T47D (cell line): ENCODE results near the gene KCNE1.

ENCODE experiments used
- DNase-seq, 2 experiments: peaks; one replicate each; pipeline versions ENCODE4 v3.0.0 to v3.0.0-alpha.2; 2011 to 2012; ENCODE audit warnings: low read depth in 1 of 2, low spot score in 1 of 2
- JUND ChIP-seq: IDR thresholded peaks from 2 replicates; pipeline ENCODE4 v1.6.1; 2012; ENCODE audit warnings: low read depth
- in situ Hi-C: cut with HindIII; loops from 2 replicates; pipeline ENCODE4 v1.10.0; 2016; ENCODE audit warnings: low sequenced_read_pairs, low pct_unique_long_range_greater_than_20kb

The KCNE1 gene

DNA sequence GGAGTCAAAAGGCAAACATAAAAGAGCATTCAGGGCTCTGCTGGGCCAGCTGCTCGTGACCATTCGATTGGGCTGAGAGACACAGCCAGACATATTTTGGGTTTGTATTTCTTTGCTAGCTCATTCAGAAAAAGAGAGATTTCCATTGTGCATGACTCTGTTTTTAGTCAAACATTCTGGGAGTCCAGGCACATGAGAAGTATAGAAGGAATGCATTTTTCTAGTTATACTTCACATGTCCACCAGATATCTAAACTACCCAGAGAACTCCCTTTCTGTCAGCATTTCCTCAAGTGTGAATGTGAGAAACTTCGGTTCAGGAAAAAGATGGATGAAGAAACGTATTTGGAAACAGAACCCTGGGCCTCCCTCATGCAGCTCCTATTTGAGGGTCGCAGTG, 6.3 kb upstream of the KCNE1 start:
- no peak for TF ChIP-seq JUND
- in situ Hi-C loops: no loop called here
- DNase-seq: no peak

DNA sequence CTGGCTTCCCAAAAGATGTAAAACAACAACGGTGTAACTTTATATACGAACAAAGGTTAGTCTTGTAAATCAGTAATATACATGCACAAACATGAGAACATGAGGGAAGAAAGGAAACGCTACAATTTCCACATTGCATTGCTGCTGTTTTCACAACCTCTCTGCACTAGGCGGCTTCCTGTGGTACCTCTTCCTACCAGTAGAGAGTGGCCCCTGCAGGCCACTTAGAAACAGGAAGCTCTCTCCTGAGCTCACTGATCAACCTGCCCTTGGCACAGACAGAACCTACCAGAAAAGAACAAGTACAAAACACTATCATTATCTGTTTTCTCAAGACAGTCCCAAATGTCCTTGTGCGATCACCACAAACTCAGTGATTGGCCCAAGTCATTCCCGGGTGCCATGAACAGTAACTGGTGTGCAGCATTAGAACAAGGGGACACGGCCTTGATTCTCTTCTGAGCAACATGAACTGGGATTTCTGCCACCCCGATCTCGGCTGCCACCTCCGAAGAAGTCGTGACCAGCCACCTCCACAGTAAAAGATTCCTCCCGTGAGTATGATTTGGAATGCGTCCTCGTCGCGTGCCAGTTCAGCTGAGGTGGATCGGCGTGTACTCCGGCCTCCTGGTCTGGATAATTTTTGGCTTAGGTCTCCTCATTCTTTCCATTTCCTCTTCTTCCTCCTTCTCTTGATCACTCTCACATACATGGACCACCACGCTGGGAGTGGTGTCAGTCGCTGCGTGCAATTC, 5.7 kb upstream of the KCNE1 start:
- DNase-seq: peak in 1 of 2 experiments; percentile 59
- no peak for TF ChIP-seq JUND
- in situ Hi-C loops: no loop called here

DNA sequence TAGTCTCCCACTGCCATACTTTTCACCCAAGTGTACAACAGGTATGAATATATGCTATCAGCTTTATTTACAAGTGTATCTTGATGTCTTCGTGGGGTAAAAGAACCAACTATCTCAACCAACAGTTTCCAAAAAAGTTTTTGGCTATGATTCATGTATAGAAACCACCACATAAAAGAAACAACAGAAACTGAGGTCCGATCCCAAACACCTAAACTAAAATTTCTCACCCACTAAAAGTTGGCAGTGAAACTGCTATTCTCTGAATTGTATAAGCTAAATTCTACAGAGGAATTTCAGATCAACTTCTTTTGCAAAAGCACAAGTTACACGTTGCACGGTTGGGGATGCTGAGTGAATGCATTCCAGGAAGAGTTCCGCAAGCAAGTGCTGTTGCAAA, 5.0 kb upstream of the KCNE1 start:
- in situ Hi-C loops: no loop called here
- DNase-seq: no peak
- TF ChIP-seq JUND: no peak

DNA sequence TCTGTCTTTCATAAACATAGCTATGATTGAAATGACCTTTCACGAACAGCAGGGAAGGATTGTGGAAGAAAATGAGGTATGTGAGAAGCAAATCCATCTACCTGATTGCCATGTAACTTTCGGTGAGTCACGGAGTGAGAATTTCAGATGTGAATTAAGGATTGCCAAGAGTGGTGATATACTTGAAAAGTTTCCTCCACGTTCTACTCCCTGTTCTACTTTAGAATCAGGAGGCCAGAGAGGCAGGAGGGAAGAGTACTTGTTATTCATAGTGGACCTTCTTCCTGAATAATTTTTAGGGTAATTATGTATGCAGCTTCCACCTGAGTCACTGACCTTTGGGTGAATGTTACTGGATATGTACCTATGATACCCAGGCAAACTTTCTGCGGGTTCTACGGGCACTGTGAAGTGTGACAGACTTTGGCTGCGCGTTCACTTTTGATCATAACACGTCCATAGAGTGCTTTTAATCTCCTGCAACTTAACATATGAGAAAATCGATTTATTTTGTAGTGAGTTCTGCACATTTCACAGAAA, 2.6 kb upstream of the KCNE1 start:
- in situ Hi-C loops: no loop called here
- DNase-seq: no peak
- TF ChIP-seq JUND: no peak

DNA sequence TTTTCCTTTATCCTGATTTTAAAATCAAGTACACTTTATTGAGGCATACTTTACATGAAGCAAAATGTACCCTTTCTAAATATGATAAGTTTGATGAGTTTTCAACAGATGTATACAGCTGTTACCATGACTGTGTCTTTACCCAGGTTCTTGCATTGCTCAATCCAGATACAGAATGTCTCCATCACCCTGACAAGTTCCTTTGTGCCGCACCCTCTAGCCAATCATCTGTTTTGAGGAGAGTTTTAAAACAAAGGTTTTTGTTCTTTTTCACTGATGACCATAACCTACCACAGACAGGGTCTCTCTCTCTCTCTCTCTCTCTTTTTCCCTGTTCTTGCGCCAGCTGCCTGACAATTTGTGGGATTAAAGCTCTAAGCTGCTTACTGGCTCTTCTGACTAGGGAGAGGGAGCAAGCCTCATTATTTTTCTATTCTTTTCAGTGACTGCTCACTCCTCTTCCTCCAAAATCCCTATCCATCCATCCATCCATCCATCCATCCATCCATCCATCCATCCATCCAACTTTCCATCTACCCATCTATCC, 1.2 kb upstream of the KCNE1 start:
- DNase-seq: no peak
- TF ChIP-seq JUND: no peak
- in situ Hi-C loops: no loop called here

DNA sequence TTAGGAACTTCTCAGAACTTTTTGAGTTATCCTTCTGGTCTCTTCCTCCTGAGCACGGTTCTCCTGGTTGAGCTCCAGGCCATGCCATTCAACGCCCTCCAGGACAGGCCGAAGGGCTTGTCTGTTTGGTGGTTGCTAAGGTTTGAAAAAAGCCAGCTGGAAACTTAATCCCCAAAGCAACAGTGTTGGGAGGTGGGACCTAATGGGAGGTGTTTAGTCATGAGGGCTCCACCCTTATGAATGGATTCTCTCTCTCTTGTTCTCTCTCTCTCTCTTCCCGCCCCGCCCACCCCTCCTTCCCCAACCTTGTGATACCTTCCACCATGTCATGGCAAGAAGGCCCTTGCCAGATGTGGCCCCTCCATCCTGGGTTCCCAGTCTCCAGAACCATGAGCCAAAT, 829 bp downstream of the KCNE1 start:
- DNase-seq: no peak
- TF ChIP-seq JUND: no peak
- in situ Hi-C loops: no loop called here

DNA sequence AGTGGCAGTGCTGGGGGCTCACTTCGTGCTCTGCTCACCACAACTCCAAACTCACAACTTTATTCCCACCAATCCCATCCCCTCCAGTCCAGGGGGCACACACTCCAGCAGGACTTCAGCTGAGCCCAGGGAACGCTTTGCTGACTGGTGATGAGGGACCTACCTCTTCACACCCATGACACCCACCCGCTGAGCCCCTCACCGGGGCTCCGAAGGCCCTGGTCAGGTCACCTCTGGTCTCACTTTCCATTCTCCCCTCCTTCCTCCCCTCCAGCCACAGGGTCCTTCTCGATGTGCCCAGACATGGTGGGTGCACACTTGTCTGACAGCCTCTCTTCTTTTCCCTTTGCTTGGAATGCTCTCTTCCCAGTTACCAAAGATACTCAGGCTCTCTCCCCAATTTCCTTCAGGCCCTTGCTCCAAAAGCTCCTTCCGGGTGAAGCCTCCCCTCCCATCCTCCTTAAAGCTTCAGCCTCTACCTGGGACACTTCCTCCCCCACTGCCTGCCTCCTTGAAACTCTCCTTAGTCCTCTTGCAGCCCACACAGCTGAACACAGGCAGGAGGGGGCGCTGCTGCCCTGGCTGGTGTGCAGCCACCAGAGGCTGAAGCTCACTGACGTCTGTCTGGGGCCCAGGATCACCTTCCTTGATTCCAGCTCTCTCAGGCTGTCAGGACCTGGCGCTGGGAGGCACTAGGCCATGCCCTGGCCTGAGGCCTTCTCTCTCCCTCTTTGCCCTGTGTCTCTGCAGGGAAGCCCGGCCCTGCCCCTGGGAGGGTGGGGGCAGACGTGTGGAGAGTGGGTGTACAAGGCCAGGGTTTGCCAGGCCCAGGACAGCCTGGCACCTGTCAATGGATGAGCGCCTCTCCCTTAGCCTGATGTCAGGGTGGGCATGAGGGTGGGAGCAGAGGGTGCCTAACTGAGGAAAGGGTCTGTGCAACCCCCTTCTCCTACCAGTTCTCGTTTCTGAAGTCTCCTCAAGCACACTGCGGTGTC, 1.6 kb downstream of the KCNE1 start:
- in situ Hi-C loops: no loop called here
- DNase-seq: peak; percentile 31 to 84
- TF ChIP-seq JUND: no peak

DNA sequence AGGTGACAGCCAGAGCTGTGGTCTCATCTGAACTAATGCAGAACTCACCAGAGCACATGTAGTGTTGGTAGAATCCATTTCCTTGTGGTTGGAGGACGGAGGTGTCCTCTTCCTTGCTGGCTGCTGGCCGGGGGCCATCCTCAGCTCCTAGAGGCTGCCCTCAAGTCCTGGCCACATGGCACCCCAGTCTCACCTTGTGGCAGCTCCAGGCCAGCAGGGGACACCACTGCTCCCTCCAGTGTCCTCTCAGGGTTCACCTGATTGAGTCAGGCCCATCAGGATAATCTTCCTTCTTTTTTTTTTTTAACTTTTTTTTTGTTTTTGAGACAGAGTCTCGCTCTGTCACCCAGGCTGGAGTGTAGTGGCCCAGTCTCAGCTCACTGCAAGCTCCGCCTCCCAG, 2.9 kb downstream of the KCNE1 start:
- in situ Hi-C loops: no loop called here
- TF ChIP-seq JUND: no peak
- no peak for DNase-seq

DNA sequence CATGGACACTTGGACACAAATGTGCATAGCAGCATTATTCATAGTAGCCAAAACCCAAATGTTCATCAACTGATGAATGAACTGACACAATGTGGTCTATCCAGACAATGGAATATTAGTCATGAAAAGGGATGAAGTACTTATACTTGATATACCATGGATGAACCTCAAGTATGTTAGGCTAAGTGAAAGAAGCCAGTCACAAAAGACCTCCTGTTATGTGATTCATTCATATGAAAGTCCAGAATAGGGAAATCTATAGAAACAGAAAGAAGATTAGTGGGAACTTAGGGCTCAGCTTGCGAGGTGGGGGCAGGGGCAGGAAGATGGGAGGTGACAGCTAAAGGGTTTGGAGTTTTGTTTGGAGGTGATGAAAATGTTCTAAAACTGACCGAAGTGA, 7.4 kb downstream of the KCNE1 start:
- no peak for TF ChIP-seq JUND
- no peak for DNase-seq
- in situ Hi-C loops: no loop called here

DNA sequence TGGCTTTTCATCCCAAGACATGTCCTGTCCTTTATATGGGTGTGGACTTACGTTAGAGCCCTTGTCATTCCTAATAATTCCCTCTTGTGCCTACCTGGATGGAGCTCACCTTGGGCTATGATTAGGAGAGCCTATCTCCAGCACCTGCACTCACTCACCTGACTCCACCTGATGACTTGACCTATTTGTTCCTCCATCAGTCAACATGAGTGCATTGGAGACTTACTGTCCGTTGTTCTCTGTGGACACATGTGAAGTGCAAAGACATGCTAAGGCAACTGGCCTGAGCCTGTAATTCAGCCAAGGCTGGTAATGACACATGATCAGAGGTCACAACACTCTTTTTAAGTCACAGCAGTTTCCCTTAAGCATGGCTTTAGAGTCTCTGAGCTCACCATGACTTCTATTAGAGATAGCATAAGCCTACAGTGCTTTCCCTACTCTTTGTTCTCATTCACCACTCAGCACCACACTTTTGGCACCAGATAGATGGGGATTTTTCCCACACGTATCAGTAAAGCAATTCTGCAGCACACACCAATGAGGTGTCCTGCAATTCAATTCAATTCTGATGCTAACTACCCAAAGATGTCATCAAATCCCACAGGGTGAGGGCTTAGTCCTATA, 9.4 kb downstream of the KCNE1 start:
- no peak for DNase-seq
- TF ChIP-seq JUND: no peak
- in situ Hi-C loops: no loop called here

DNA sequence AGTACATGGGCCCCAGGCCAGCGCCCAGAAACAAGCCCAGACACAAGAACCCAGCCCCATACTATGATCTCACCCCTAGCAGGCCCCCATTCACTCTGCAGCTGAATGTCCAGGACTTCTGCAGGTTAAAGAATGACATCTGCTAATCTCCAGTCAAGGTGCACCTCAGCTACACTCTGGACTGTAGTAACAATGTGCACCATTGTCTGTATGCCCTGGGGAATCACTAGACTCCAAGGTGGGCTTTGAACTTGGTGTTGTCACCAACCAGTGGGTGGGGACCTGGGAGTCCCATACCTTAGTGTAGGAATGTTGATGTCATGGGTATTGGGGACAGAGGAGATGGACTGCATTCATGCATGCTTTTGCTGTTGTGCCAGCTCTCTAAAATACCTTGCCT, 10.3 kb downstream of the KCNE1 start:
- in situ Hi-C loops: no loop called here
- no peak for TF ChIP-seq JUND
- no peak for DNase-seq

DNA sequence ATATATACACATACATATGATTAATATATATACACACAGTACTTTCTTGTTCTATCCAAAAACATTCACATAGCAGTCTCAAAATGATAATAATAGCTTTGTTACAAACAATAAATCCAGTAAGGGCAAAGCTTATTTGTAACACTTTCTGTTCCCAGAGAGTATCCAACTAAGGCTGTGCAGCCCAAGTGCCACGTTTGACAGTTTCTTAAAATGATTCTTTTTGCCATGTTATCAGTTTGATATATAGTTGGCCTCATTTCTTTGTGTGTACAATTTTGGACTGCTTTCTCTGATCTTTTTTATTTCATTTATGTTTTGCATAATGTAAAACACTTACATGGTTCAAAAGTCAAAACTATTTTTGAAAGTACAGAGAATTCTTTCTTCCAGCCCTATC, 11.8 kb downstream of the KCNE1 start:
- in situ Hi-C loops: no loop called here

More for the DNA sequence above, 11.8 kb downstream of the KCNE1 start:
- no peak for TF ChIP-seq JUND
- DNase-seq: no peak
